NCI-H748 (cell line): ENCODE results near the gene CCDC102B.
"Not testable (repeated sequence)": the region's sequence is repeated elsewhere in the genome, so short reads cannot be mapped to it uniquely, and the experiment has no call there.

ENCODE experiments used
- DNase-seq: peaks from one replicate; lab custom pipeline; 2025; ENCODE audit not compliant: unreplicated experiment; lab: John Stamatoyannopoulos, UW

CCDC102B gene

DNA sequence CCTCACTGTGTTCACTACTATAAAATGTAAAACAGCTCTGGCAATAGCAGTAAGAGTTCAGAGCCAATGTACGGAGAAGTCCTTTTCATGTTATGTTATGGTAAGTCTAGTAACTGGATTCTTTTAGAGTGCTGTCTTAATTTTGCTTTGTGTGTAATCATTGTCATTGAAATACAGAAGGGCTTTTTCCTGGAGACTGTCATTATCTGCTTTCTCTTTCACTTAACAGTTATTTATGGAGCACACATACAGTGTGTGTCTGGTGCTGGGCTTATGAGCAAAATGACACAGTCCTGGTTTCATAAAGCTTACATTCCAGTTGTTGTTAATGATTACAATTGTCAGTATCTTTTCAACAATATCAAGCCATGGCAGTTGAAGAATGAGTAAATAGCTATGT is 95.5 kb downstream of the CCDC102B start:
- DNase-seq, result no peak

DNA sequence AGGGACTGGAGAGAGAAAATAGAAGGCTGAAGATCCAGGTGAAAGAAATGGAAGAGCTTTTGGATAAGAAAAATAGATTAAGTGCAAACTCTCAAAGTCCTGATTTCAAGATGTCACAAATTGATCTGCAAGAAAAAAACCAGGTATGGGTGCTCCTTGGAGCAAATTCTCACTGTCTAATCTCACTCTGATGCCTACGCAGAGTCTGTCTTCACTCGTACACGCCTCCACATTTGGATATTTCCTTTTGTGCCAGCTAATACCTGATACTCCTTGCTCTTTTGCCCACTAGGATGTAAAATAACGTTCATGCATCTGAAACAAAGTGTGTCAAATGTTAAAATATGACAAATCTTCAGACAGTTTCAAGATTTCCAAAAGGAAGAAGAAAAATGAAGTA is 99.4 kb downstream of the CCDC102B start:
- DNase-seq, result no peak

DNA sequence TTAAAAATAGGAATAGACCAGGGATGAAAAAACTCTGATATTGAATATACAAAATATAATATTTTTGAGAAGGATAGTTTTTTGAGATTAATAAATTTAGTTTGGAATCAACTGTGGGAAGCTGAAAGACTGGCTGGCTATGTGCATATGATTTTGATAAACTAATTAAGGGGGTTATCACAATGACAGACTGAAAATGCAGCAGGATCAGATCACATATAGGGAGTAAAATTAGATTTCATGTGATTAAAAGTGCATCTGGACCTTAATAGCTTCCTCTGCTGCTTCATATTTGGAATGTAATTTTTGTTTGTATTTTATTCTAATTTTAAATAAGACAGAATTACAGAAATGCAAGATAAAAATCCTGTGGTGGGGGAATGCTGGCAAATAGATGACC is 111.7 kb downstream of the CCDC102B start:
- no peak for DNase-seq

DNA sequence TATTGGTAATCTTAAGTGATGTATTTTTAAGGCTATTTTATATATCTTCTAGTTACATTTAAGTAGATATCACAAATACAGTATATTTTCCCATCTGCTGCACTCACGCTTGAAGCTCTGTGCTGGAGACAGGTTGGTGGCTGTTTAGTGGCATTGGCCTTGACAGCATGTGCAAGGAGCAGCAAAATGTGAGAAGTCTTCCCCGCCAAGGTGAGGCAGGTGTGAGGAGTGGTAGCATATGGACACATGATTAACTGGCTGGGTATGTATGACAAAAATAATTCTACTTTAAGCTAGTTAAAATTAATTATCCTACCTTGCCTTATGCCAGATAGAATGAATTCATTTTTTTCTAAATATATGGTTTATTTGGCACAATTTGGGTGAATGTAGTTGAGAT is 117.2 kb downstream of the CCDC102B start:
- no peak for DNase-seq

DNA sequence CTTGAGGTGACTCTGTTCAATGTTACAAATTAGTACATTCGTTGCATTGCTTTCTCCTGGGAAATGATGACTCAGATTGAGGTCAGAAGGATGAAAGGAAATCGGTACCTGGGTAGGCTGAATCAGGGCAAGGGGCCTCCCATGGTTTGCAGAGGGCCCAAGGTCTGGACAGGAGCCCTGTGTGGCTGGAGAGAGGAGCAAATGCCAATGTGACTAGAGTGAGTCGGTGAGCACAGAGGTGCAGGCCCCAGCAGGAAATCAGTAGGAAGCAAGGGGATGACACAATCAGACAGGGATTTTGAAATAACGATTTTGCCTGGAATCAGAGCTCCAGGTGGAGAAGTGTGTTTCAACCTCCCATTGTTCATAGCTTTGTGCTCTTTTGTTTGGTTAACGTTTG is 118.9 kb downstream of the CCDC102B start:
- no peak for DNase-seq

DNA sequence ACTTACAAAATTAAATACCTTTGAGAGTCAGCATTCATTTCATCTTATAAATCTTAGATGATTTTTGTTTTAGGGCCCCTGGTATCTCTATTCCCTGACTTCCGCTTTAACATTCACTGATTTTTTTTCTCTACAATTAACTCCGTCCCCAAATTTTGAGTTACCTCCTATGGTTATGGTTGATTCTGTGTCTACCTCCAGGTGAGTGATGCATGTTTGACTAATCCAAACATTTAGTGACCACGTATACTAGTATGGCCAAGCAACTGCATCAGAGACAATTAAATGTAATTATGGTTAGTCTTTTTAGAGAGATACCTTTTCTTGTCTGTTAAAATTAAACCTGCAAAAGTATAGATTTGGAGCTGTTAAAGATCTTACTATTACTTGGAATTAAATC is 120.3 kb downstream of the CCDC102B start:
- DNase-seq, result no peak

DNA sequence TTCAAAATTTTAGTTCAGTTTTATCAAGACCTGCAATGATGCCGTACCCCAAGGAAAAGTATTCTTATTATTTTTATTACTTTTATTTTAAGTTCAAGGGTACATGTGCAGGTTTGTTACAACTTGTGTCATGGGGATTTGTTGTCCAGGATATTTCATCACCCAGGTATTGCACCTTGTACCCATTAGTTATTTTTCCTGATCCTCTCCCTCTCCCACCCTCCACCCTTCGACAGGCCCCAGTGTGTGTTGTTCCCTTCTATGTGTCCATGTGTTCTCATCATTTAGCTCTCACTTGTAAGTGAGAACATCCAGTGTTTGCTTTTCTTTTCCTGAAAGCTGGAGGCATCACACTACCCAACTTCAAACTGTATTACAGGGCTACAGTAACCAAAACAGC is 122.0 kb downstream of the CCDC102B start:
- DNase-seq, result no peak

DNA sequence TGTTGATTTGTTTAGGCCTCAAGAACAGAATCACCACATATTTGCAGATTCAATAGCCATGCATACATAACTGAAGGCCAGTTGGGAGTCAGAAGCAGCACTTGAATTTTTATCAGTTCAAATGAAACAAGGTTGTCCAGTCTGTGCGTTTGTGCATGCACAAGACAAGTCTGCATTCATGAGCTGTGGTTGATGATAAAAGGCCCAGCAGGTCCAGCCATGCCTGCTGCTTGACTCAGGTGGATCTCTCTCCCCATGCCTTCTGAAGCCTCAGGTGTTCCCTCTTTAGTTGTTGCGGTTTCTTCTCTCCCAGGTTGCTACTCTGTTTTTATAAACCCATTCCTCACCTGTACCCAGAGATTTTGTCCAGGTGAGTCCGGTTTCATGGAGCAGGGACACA is 124.5 kb downstream of the CCDC102B start:
- DNase-seq, result no peak

DNA sequence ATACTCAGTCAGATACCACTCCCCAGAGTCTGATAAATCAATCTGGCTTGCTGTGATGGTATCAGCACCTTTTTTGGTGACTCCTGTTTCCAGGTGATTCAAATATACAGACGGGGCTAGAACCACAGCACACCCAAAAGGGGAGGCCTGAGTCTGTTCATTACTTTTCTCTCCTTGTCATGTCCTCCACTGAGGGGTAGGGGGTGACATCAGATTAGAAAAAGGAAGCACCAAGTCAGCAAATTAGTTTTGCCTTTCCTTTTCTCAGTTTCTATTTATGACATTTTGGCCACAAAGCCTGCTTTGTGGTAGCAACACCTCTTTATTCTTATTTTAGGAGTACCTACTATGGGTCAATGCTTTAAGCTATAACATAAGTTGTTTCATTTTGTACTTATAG is 127.4 kb downstream of the CCDC102B start:
- peak; percentile 46 for DNase-seq

DNA sequence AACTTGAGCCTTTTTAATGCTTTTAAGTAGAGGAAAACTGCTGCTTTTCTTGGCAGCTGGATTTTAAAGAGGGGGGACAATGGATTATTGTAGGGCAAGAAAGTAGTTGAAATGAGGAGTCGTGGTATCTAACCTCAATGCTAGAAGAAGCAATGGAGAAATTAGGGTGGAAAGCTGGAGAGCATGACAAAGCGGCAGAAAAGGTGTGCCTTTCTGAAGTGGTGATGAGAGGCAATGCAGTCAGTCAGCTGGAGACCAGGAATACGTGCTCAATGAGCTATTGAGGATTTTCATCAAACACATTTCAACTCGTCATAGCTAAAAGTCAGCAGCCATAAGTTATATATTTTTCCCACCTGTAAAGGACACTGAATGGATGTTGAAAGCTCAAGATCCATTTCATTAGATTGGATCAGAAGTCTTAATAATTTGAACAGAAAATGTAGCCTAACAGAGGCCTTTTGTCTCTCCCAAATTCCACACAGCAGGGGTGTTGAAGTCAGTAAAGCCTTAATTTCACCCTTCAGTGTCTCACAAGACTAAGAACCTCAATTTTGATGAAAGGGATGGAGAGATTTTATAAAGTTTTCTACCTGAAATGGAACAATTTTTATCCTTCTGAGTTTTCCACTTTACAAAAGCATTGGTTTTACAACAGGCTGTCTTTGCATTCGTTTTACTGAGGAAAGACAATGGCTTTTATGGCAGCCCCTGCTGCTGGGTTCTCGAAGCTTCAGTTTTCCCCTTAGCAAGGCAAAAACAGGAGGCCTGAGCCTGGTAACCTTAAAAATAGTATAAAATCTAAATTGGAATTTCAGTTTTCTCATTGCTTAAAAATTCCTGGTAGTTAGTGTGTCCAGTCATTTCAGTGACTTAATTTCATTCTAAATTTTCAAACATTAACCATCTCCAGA is 131.1 kb downstream of the CCDC102B start:
- DNase-seq, result no peak

DNA sequence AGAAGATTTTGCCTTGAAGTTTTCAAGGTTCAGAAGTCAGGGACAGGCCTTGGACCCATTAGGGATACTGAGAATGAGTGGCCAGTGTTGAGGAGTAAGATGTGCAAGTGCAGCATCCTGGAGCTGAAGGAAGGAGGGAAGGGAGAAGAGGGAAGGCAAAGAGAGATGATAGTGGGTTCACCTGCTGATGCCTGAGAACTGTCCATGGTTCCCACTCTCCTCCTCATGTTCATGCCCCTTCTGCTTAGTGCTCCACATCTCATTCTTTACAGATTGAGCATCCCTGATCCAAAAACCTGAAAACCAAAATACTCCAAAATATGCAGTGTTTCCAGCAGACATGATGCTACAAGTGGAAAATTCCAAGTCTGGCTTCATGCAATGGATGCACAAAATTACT is 137.8 kb downstream of the CCDC102B start:
- no peak for DNase-seq

DNA sequence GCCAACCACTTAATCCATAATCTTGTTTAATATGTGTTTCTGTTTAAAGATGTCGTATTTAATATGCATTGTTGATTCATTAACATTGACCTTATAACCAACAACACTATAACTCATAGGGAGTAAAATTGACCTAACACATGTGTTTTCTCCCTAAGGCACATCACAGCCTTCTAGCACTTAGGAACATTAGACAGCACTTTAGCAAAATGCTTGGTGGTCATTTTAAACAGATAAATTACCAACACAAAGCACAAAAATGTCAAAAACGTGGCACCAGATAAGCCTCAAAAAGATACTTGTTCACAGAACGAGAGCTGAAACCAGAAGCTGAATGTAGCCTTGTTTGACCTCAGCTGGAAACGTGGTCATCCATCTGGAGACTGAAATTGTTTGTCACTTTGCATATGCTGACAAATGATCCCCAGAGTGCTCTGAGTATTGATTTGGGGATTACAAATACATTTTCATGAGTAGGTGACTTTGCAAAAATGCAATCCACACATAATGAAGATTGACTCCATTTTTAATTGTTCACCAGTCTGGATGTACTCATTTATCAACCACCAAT is 139.2 kb downstream of the CCDC102B start:
- DNase-seq, result no peak

DNA sequence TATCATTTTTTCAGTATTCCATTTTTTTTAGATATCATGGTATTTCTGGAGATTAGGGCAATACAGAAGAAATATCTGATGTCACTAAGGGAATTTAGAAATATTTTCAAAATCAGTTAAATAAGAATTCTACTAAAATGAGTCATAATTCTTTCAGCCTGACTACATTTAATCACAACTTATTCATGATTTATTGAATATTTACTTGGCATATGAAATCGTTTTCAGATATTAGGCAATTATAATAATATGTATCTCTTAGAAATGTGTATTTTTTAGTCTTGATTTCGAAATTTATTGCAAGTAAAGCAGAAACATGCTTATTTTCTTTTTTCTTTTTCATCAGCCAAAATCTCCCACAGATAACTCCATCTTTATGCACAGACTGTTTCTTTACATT is 142.2 kb downstream of the CCDC102B start:
- DNase-seq, result no peak

DNA sequence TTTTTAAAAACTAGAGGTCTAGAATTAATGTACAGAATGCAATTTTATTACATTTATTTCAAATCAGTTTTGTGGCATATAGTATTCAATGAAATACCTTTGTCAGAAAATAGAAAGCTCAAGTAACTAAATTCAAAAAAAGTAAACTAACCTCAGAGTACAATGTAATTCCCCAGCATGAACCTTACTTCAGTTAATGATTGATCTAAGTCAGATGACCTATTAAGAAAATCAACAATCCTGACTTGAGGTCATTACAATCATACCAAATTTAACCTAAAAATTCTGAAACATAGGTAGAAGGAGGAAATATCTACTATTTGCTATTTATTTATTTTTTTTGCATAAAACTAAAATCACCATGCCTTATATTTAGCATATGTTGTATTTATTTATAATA is 142.9 kb downstream of the CCDC102B start:
- DNase-seq, result no peak

DNA sequence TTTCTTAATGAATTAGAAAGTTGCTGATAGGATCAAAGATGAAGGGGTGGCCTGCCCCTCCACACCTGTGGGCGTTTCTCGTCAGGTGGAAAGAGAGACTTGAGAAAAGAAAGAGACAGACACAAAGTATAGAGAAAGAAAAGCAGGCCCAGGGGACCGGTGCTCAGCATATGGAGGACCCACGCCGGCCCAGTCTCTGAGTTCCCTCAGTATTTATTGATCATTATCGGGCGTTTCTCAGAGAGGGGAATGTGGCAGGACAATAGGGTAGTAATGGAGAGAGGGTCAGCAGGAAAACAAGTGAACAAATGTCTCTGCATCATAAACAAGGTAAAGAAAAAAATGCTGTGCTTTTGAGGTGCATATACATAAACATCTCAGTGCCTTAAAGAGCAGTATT is 144.3 kb downstream of the CCDC102B start:
- DNase-seq, result no peak

DNA sequence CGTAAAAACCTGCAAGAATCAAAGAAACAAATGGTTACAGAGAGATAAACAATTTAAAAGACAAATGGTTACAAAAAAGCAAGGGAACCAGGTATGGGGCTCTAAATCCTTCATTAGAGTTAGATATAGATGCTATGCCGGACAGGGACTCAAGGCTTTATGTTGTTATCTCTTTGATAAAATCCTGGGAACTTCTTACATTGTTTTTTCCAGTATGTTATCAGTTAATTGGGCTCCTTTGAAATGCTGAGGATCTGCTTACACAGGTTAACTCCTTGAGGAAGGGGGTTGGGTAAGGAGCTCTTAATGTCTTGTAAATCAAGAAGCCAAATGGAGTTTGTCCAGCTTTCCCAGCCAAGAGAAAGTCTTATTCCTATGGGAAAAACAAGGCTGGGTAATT is 146.0 kb downstream of the CCDC102B start:
- DNase-seq, result not testable (repeated sequence)

DNA sequence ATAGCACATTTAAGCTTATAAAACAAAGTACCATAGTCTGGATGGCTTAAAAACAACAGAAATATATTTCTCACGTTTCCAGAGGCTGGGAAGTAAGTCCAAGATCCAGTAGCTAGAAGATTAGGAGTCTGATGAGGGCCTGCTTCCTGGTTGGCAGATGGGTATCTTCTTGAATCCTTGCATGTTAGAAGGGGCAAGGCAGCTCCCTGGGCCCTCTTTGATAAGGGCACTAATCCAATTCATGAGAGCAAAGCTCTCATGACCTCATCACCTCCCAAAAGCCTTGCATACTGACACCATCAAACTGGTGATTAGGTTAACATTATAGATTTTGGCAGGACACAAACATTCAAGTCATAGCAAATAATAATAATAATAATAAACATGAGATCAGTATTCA is 146.4 kb downstream of the CCDC102B start:
- no peak for DNase-seq

DNA sequence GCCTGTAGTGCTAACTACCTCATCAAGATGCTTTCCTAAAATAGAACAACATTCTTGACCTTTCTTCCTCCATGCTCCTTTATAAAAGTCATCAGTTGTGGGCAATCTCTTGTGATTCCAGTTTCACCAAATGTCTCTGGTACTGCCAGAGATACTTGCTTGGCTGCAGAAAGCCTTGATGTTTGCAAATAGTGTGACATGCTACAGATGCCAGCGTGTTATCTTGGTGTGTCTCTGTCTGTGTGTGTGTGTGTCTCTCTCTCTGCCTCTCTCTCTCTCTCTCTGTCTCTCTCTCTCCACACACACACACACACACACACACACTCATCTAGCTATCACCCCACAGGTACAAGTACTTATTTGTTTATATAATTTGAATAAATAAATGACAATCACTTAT is 146.9 kb downstream of the CCDC102B start:
- no peak for DNase-seq

DNA sequence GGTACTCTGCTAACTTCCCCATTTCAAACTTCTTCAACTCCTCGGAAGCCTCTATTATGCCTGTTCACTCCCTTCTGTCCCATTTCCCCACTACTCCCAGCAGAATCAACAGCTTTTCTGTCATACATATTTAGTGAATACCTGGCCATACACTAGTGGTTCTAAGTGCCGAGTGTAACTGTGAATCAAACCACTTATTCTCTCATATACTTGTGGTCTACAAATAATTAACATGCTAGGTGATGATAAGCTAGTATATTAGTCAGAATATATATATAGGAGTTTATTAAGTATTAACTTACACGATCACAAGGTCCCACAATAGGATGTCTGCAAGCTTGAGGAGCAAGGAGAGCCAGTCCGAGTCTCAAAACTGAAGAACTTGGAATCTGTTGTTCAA is 150.7 kb downstream of the CCDC102B start:
- no peak for DNase-seq

DNA sequence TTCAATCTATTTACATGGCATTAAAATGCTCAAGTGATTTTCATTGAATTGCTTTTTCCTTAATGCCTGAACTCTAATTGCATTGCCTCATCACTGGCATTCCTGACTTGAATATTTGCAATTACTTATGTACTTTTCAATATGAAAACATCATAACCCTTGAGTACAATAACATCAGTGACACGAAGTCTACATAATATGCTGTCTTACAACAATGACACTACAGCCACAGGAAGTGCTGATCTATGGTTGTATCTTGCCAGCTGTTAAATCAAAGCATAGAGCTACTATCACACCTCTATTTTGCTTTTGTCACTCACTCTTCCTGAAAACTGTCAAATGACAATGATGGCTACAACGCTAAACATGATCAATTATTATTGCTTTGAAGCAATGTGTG is 156.9 kb downstream of the CCDC102B start:
- peak; percentile 25 for DNase-seq

DNA sequence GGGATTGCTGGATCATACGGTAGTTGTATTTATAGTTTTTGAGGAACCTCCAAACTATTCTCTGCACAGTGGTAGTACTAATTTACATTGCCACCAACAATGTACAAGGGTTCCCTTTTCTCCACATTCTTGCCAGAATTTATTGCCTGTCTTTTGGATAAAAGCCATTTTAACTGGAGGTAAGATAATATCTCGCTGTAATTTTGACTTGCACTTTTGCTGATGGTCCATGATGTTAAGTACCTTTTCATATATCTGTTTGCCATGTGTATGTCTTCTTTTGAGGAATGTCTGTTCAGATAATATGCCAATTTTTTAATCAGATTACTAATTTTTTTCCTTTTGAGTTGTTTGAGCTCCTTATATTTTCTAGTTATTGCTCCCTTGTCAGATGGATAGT is 158.8 kb downstream of the CCDC102B start:
- DNase-seq, result no peak

DNA sequence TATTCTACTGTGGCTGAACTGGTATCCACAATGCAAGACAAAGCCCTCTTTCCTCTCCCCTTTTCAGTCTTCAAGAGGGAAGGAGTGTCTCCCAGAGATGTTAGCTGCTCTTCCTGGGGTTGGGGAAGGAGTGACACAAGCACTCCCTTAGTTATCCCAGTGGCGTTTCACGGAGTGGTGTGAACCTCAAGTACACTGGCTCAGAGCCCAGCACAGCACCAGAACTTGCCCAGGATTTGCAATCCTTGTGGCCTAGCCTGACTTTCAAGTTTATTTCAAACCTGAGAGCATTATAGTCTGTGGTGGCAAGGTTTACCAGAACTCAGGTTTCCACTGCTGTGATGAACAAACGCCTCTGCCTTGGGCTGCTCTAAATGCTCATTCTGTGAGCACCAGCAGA is 162.5 kb downstream of the CCDC102B start:
- no peak for DNase-seq

DNA sequence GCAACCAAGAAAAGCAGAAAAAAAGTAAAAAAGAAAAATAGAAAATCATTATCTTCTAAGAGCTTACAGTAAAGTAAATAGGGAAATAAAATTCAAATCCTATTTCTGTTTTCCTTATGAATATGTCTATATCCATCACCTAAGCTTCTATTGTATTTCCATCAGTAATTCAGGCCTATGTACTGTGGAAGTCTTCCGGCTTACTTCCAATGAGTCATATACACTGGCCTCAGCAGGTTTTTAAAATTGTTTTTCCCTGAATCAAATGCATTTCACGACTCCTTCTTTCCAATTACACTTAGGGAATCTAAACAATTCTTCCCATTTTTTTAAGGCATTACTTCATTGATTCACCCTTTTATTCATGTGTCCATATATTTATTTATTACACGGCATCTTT is 164.7 kb downstream of the CCDC102B start:
- no peak for DNase-seq
